C1 segment of cervical spinal cord (tissue), 14 donors: ENCODE results near the gene PPM1E.
"Not testable (repeated sequence)": the region's sequence is repeated elsewhere in the genome, so short reads cannot be mapped to it uniquely, and the experiment has no call there.

Experiments
- DNase-seq, 14 donors: peaks; one replicate each; lab custom pipeline; 2025; lab: John Stamatoyannopoulos, UW

Gene PPM1E

GRCh38 chr17:58779446-58779845 lies 23.8 kb downstream of the PPM1E start:
- no peak for DNase-seq

GRCh38 chr17:58783380-58783779 lies 27.7 kb downstream of the PPM1E start:
- no peak for DNase-seq

- DNase-seq = no peak
These were observed 29.4 kb downstream of the PPM1E start for GRCh38 chr17:58785097-58785496.

GRCh38 chr17:58786586-58787295 lies 31.1 kb downstream of the PPM1E start:
- DNase-seq = no peak

- DNase-seq = no peak
These were observed 32.5 kb downstream of the PPM1E start for GRCh38 chr17:58788199-58788598.

- DNase-seq = no peak
These were observed 33.5 kb downstream of the PPM1E start for GRCh38 chr17:58789160-58789559.

- DNase-seq = no peak
These were observed 34.2 kb downstream of the PPM1E start for GRCh38 chr17:58789831-58790230.

GRCh38 chr17:58794508-58794907 lies 38.9 kb downstream of the PPM1E start:
- DNase-seq = not testable (repeated sequence)

GRCh38 chr17:58802188-58802587 lies 46.5 kb downstream of the PPM1E start:
- no peak for DNase-seq

GRCh38 chr17:58806046-58806445 lies 50.4 kb downstream of the PPM1E start:
- DNase-seq = no peak

GRCh38 chr17:58808609-58809563 lies 53.2 kb downstream of the PPM1E start:
- peak in 1 of 14 donors; percentile 2 for DNase-seq

- DNase-seq = no peak
These were observed 53.9 kb downstream of the PPM1E start for GRCh38 chr17:58809564-58809936.

- DNase-seq = no peak
These were observed 55.6 kb downstream of the PPM1E start for GRCh38 chr17:58811290-58811689.

- no peak for DNase-seq
These were observed 58.1 kb downstream of the PPM1E start for GRCh38 chr17:58813712-58814111.

- no peak for DNase-seq
These were observed 63.0 kb downstream of the PPM1E start for GRCh38 chr17:58818654-58819053.

GRCh38 chr17:58822148-58823050 lies 66.7 kb downstream of the PPM1E start:
- DNase-seq = peak in 1 of 14 donors; percentile 19

GRCh38 chr17:58823051-58823525 lies 67.4 kb downstream of the PPM1E start:
- no peak for DNase-seq

- DNase-seq = no peak
These were observed 73.6 kb downstream of the PPM1E start for GRCh38 chr17:58829172-58829637.

- DNase-seq = no peak
These were observed 76.1 kb downstream of the PPM1E start for GRCh38 chr17:58831780-58832179.

GRCh38 chr17:58832514-58832913 lies 76.9 kb downstream of the PPM1E start:
- DNase-seq = no peak

GRCh38 chr17:58837699-58838098 lies 82.0 kb downstream of the PPM1E start:
- no peak for DNase-seq
